GM10266 (cell line): Measurements from ENCODE around the gene GDPD5.

Source experiments
- DNase-seq: peaks from one replicate; pipeline ENCODE4 v3.0.0; 2012; ENCODE audit errors: extremely low spot score
- CTCF ChIP-seq: IDR thresholded peaks from 2 replicates; pipeline ENCODE4 v1.5.1; 2012; ENCODE audit warnings: mild to moderate bottlenecking, low read depth; ENCODE audit not compliant: control insufficient read depth, insufficient read depth; ENCODE audit errors: missing control alignments

The GDPD5 gene

GRCh38 chr11:75495749-75496304, 29.9 kb downstream of the GDPD5 start:
- DNase-seq: no peak
- TF ChIP-seq CTCF: no peak

- TF ChIP-seq CTCF: no peak
- DNase-seq: no peak
These were observed 32.1 kb downstream of the GDPD5 start for GRCh38 chr11:75493626-75494025.

- DNase-seq: peak; percentile 43
These were observed 33.4 kb downstream of the GDPD5 start for GRCh38 chr11:75492181-75492820.

GRCh38 chr11:75491465-75491864, 34.3 kb downstream of the GDPD5 start:
- TF ChIP-seq CTCF: no peak
- DNase-seq: no peak

More at GRCh38 chr11:75492181-75492820, 33.4 kb downstream of the GDPD5 start:
- TF ChIP-seq CTCF: no peak

GRCh38 chr11:75490221-75491181, 35.2 kb downstream of the GDPD5 start:
- TF ChIP-seq CTCF: no peak
- DNase-seq: no peak

GRCh38 chr11:75487365-75487764, 38.4 kb downstream of the GDPD5 start:
- no peak for DNase-seq
- TF ChIP-seq CTCF: no peak
